ENCODE measurements around the gene TOMM20.
"Not testable (repeated sequence)": the region's sequence is repeated elsewhere in the genome, so short reads cannot be mapped to it uniquely, and the experiment has no call there.

TOMM20 gene

DNA sequence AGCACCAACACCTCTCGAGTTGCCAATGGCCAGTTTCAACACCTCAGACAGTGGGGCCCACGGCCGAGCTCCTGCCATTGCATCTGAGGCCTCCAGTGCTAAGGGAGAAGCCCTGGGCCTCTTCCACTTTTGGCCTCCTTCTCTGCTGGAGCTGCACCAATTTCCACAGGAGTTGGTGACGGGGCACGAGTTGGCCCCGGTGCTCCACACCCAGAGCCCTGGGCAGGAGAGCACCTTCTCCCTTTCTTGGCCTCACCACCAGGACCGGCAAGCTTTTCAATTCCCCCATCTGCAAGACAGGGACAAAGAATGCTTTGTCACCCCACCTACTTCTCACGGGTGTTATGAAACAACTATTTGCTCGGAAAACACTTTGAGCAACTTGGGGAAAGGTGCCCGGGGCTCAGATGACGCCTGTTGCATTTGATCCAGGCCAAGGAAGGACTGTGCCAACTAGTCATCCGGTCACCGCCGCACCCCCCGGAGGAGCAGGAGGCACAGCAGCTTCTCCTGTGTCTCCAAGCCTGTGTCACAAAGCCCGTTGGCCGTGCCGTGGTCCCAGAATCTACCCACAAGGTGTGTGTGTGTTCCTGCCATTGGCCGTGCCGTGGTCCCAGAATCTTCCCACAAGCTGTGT lies 55.2 kb downstream of the TOMM20 start:
- Mint-ChIP-seq H3K27ac (no peak overlapping the region), H3K9me3 (no peaks in the 10 kb centered on the region), H3K36me3 (ENCODE audit: low read depth) (no peaks in the 10 kb centered on the region), H3K4me1 (ENCODE audit: low read depth) (no peaks in the 10 kb centered on the region), H3K27me3 (no peaks in the 10 kb centered on the region), H3K4me3 (no peak overlapping the region)

DNA sequence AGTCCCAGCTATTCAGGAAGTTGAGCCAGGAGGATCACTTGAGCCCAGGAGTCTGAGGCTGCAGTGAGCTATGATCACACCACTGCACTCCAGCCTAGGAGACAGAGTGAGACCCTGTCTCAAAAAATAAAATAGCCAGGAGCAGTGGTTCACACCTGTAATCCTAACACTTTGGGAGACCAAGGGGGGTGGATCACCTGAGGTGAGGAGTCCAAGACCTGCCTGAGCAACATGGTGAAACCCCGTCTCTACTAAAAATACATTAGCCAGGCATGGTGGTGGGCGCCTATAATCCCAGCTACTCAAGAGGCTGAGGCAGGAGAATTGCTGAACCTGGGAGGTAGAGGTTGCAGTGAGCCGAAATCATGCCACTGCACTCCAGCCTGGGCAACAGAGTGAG lies 56.1 kb downstream of the TOMM20 start:
- not testable (repeated sequence) for H3K27ac Mint-ChIP-seq; H3K4me1 Mint-ChIP-seq (ENCODE audit: low read depth); H3K27me3 Mint-ChIP-seq; H3K36me3 Mint-ChIP-seq (ENCODE audit: low read depth); H3K4me3 Mint-ChIP-seq; H3K9me3 Mint-ChIP-seq

DNA sequence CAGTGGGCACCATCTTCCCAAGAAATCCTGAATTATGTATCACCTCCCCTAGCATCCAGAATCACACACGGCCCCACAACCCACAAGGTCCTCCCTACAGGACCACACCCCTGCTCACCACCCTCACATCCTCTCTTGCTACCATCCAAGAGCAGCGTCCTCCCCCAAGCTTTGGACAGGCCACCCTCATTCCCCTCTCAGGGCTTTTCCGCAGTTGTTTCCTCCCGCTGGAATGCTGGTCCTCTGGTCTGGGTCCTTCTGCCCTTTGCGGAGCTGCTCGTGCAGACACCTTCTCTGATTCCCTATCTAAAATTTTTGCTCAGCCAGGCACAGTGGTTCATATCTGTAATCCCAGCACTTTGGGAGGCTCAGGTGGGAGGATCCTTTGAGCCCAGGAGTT lies 56.5 kb downstream of the TOMM20 start:
- no peak overlapping the region for H3K27ac Mint-ChIP-seq
- H3K9me3 Mint-ChIP-seq: no peaks in the 10 kb centered on the region

DNA sequence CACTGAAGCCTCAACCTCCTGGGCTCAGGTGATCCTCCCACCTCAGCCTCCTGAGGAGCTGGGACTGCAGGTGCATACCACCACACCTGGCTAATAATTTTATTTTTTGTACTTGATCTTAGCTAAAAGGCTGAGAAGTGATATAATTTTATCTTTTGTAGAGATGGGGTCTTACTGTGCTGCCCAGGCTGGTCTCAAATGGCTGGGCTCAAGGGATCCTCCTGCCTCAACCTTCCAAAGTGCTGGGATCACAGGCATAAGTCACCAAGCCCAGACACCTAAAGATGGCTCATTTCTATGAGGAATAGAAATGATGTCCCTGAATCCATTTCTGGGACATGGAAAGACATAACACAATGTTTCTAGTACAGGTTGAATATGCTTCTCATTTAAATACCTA lies 57.8 kb downstream of the TOMM20 start:
- Mint-ChIP-seq H3K4me3 (no peak overlapping the region), H3K9me3 (no peaks in the 10 kb centered on the region), H3K36me3 (ENCODE audit: low read depth) (no peaks in the 10 kb centered on the region), H3K27me3 (no peaks in the 10 kb centered on the region), H3K27ac (no peak overlapping the region), H3K4me1 (ENCODE audit: low read depth) (peaks cover 13% of the 10 kb centered on the region)

More for the DNA sequence above, 56.5 kb downstream of the TOMM20 start:
- Mint-ChIP-seq H3K4me1 (ENCODE audit: low read depth) (peaks cover 13% of the 10 kb centered on the region), H3K27me3 (no peaks in the 10 kb centered on the region), H3K36me3 (ENCODE audit: low read depth) (no peaks in the 10 kb centered on the region), H3K4me3 (no peak overlapping the region)

DNA sequence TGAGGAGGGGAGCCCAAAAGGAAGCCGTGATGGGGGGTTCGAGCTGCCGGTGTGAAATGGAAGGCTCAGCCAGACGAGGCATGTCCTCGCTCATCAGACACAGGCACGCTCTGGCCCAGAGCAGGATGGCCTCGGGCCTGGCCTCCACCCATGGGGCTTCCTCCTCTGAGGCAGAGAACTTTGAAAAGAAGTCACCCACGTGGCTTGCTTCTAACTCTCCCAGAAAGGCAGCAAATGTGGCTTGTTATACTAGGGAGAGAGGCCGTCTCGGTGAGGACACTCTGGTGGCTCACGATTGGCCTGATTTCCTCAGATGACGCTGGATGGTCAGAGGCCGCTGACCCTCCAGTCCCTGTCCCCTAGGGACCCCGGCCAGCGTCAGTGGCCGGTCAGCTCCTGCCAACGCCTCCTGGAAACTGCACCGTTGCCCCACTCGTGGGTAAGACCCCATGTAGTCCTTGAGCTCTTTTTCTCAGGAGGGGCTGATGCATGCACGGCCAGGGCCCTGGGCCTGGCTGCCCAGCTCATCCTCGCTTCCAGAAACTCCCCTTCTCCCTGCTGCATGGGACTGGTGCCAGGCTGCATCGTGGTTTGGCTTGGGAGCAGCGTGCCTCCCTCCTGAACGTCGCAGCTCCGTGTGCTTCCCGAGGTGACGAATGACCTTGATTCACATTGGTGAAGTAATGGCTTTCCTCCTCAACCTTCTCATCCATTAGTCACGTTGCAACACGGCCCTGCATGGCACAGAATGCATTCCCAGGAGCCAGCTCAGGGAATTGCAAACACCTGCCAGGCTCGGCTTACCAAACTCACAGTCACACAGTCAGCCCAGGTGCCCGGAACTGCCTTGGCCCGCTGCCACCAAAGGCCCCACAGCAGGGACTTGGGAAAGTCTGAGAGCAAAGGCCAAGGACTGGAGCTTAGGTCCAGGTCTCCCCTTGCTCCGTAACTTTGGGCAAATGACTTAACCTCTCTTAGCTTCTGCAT lies 58.8 kb downstream of the TOMM20 start:
- H3K36me3 Mint-ChIP-seq (ENCODE audit: low read depth): no peaks in the 10 kb centered on the region
- H3K9me3 Mint-ChIP-seq: no peaks in the 10 kb centered on the region
- no peak overlapping the region for H3K4me3 Mint-ChIP-seq
- H3K27ac Mint-ChIP-seq: no peak overlapping the region
- peaks cover 13% of the 10 kb centered on the region for H3K4me1 Mint-ChIP-seq (ENCODE audit: low read depth)
- H3K27me3 Mint-ChIP-seq: no peaks in the 10 kb centered on the region

DNA sequence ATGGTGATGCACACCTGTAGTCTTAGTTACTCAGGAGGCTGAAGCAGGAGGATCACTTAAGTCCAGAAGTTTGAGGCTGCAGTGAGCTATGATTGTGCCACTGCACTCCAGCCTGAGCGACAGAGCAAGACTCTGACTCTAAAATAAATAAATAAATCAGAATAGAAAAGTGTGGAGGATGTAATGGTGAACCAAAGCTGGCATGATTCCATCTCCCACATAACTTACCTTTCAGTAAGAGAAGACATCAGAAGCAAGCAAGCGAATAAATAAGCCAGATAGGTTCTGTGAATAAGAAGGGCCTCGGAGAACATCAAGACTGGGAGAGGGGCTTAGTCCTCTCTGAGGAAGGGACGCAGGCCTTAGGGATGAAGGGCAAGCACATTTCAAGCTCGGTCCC lies 59.5 kb downstream of the TOMM20 start:
- H3K36me3 Mint-ChIP-seq (ENCODE audit: low read depth): no peaks in the 10 kb centered on the region
- no peaks in the 10 kb centered on the region for H3K27me3 Mint-ChIP-seq
- no peak overlapping the region for H3K27ac Mint-ChIP-seq
- H3K9me3 Mint-ChIP-seq: no peaks in the 10 kb centered on the region
- no peak overlapping the region for H3K4me3 Mint-ChIP-seq
- peaks cover 13% of the 10 kb centered on the region for H3K4me1 Mint-ChIP-seq (ENCODE audit: low read depth)

DNA sequence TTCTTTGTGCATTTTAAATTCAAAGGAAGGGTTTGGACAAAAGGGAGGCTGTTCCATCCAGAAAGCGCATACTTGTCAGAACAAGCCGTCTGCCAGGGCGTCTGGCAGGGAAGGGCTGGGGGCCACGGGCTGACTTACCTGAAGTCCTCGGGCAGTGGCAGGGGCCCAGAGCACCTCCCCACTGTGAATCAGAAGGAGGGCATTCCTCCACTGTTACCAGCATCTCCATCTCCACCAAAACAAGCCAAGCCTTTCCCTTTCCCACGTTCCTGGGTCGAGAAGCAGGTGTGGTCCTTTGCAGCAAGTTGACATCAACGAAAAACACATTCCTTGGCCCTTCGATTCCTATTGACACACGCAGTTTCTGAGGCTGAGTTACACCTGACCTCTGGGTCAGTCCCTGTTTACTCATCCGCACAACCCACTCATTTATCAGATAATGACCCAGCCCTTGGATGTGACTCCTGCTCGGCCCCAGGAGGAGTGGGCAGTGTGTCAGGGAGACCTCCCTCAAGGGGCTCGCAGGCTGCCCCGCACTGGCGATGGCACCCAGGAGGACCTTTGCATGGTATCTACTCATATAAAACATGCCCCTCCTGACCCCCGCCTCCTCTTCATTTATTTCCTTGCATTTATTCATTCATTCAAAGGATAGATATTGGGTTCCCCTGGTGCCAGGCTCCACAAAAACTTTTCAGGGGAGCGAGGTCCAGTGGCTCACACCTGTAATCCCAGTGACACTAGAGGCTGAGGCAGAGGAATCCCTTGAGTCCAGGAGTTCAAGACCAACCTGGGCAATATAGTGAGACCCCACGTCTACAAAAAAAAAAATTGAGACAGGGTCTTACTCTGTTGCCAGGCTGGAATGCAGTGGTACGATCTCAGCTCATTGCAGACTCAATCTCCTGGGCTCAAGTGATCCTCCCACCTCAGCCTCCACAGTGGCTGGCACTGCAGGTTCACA lies 60.2 kb downstream of the TOMM20 start:
- H3K4me3 Mint-ChIP-seq: no peak overlapping the region
- H3K4me1 Mint-ChIP-seq (ENCODE audit: low read depth): peaks cover 20% of the 10 kb centered on the region
- H3K36me3 Mint-ChIP-seq (ENCODE audit: low read depth): no peaks in the 10 kb centered on the region
- H3K27ac Mint-ChIP-seq: no peak overlapping the region
- no peaks in the 10 kb centered on the region for H3K27me3 Mint-ChIP-seq
- H3K9me3 Mint-ChIP-seq: no peaks in the 10 kb centered on the region

DNA sequence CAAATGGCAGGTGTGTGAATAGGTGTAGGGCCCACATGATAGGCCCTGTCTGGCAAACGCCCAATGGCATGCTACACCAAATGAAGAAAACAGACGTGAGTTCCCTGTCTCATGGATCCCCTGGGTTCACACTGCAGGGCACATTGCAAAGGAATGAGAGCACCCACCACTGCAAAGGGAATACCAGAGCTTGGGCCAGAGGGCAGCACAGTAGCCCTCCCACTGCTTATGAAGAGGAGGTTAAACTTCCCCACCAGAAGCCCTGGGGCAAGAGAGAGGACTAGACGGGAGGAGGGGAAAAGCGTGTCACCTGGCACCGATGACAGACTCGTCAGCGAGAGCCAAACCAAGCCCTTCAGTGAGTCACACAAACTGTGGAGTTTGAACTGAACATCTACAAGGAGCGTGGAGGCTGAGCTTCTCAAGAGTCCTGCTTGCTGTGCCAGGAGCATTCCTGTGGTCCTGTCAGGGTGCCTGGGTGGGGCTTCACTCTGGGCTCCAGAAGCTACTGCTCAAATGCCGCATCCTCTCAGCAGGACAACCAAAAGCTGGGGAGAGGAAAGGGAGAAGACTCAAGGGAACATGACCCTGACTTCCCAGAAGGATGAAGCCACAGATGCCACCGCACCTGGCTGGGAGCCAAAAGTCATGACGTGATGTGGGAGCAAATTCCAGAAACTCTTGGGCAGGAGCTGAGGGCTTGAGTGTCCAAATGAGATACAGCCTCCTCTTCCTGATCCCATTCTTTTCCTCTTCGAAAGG lies 61.1 kb downstream of the TOMM20 start:
- no peaks in the 10 kb centered on the region for H3K36me3 Mint-ChIP-seq (ENCODE audit: low read depth)
- peak overlapping the region; percentile 53 for H3K27ac Mint-ChIP-seq
- H3K4me1 Mint-ChIP-seq (ENCODE audit: low read depth): peaks cover 28% of the 10 kb centered on the region
- H3K27me3 Mint-ChIP-seq: no peaks in the 10 kb centered on the region
- H3K9me3 Mint-ChIP-seq: no peaks in the 10 kb centered on the region
- H3K4me3 Mint-ChIP-seq: no peak overlapping the region

DNA sequence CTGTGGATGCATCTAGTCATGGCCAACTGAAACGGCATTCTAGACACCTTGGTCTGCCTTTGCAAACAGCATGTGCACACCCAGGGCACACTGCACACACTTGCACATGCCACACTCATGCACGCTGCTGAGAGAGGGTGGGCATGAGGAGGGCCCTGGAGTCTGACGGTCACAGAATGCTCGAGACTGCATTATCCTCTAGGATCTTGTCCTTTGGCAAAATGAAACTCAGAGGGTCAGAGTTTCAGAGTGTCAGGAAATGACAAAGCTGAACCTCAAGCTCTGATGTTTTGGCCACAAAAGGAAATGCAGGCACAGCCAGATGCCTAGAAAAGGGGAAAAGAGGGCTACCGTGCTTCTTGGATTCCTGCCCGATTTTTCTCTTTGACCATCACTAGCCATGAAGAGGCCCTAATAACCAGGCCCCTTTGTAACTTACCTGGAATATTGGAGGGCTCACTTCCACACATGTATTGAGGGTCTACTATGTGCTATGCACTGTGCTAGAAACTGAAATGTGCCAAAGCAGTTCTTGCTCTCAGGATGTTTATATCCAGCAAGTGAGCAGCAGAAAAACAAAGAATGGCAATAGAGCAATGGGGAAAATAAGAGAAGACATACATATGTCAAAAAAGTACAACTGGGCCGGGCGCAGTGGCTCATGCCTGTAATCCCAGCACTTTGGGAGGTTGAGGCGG lies 65.4 kb downstream of the TOMM20 start:
- no peaks in the 10 kb centered on the region for H3K9me3 Mint-ChIP-seq
- no peaks in the 10 kb centered on the region for H3K27me3 Mint-ChIP-seq
- no peak overlapping the region for H3K4me3 Mint-ChIP-seq
- no peaks in the 10 kb centered on the region for H3K36me3 Mint-ChIP-seq (ENCODE audit: low read depth)
- H3K27ac Mint-ChIP-seq: peak overlapping the region; percentile 47
- peaks cover 26% of the 10 kb centered on the region for H3K4me1 Mint-ChIP-seq (ENCODE audit: low read depth)

DNA sequence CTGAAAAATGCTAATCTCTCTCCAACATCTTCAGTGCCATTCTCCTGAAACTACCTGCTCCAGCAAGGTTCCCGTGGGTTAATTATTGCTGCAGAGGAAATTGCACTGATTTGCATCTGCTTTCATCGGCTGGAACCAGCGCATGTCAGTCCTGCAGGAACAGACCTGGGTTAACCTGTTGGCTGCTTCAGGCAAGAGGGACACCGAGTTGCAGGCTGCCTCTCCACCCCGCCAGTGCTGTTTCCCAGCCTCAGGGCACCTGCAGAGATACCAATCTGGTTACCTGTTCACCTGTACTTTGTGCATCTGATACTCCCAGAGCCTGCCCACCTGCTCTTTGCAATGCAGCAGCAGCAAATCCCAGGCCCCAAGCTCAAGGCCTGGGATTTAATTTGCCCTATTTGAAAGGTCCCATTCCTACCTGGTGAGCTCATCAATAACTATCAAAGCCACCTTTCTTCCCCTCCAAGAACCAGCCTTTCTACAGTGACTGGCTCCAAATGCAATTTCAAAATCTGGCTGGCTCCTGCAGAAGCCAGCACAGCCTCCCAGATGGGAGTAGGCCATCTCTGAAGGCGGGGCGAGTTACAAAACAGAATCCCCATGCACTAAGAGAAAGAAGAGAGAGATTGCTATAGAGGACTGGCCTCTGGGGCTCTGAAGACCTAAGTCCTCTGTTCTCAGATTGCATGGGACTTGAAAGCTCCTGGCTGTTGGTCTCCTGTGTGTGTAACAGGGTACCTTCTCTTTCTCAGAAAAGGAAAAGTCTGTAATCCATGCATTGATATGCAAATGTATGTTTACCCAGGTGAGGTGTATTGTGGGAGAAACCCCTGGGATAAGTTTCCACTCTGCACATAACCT lies 67.8 kb downstream of the TOMM20 start:
- H3K4me1 Mint-ChIP-seq (ENCODE audit: low read depth): peaks cover 20% of the 10 kb centered on the region
- H3K27me3 Mint-ChIP-seq: no peaks in the 10 kb centered on the region
- H3K36me3 Mint-ChIP-seq (ENCODE audit: low read depth): no peaks in the 10 kb centered on the region
- H3K27ac Mint-ChIP-seq: no peak overlapping the region
- no peak overlapping the region for H3K4me3 Mint-ChIP-seq
- no peaks in the 10 kb centered on the region for H3K9me3 Mint-ChIP-seq

Data from stimulated activated naive CD8-positive, alpha-beta T cell treated with anti-CD3 and anti-CD28 coated beads, Interleukin-15, Interleukin-2, amounts not matched to agents 100 ng/mL and 50 ng/mL, for 24 hours (primary cell).